ENCODE data around the gene FUT3. TPM values are rescaled to one million over a fixed set of nuclear protein-coding genes. Genes with fewer than 3 reads are reported as not detected.

Gene FUT3
- total RNA-seq, 1 experiment from 2014 or later = not detected

- H3K36me3 ChIP-seq = no peaks in the 10 kb centered on the region
- H3K27me3 ChIP-seq (replicated peaks) = peaks cover 6% of the 10 kb centered on the region; the same call in 1 of the 2 replicates
- no peak overlapping the region for H3K4me3 ChIP-seq
- DNase-seq (ENCODE audit: low read depth in 1 of 2, low spot score in 2 of 2) = no peak
- no peak overlapping the region for H3K27ac ChIP-seq
- no peaks in the 10 kb centered on the region for H3K9me3 ChIP-seq (replicated peaks)
- peaks cover 22% of the 10 kb centered on the region for H3K4me1 ChIP-seq (replicated peaks)
These were observed 49.2 kb downstream of the FUT3 start for GRCh38 chr19:5801796-5802619.

DNA sequence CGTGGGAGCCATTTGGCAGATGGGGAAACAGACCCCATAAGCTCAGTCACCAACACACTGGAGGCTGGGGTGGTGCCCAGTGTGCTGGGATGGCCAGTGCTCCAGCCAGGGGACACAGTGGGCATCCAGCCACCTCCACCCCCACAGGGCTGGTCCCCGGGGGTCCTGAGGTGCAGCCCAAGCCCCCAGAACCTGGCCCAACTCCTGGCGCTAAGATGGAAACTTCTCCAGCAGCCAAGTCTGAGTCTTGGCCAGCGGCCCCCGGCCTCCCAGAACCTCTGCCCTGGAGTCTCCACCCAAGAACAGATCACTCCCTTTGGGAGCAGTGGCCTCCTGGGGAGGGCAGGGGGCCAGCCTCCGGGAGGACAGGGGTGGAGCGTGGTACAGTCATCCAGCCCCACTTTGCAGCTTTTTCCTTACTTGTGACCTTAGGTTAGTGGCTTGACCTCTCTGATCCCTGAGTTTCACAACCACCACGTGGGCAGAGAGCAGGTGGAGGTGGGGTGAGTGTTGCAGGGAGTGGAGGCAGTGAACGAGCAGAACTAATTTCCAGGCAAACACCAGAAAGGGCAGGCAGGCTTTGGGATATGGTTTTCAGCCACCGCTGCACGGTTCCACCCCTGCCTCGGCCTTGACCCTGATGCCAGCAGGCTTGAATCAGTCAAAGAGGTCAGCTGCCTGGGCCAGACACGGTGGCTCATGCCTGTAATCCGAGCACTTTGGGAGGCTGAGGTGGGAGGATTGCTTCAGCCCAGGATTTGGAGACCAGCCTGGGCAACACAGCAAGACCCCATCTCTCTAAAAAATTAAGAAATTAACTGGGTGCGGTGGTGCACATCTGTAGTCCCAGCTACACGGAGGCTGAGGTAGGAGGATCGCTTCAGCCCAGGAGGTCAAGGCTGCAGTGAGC is 50.6 kb downstream of the FUT3 start:
- Histone ChIP-seq H3K4me1 (replicated peaks) (peaks cover 16% of the 10 kb centered on the region), H3K27ac (no peak overlapping the region), H3K4me3 (no peak overlapping the region), H3K9me3 (replicated peaks) (no peaks in the 10 kb centered on the region), H3K27me3 (replicated peaks) (peaks cover 3% of the 10 kb centered on the region; the same call in 1 of the 2 replicates), H3K36me3 (no peaks in the 10 kb centered on the region)
- no peak for DNase-seq (ENCODE audit: low read depth in 1 of 2, low spot score in 2 of 2)

GRCh38 chr19:5799247-5800241 is 51.7 kb downstream of the FUT3 start:
- Histone ChIP-seq H3K4me3 (no peak overlapping the region), H3K4me1 (replicated peaks) (peaks cover 11% of the 10 kb centered on the region), H3K9me3 (replicated peaks) (no peaks in the 10 kb centered on the region), H3K27ac (no peak overlapping the region), H3K36me3 (no peaks in the 10 kb centered on the region), H3K27me3 (replicated peaks) (peaks cover 1% of the 10 kb centered on the region; the same call in 1 of the 2 replicates)
- DNase-seq (ENCODE audit: low read depth in 1 of 2, low spot score in 2 of 2) = no peak

- H3K36me3 ChIP-seq = no peaks in the 10 kb centered on the region
- DNase-seq (ENCODE audit: low read depth in 1 of 2, low spot score in 2 of 2) = no peak
- no peak overlapping the region for H3K27ac ChIP-seq
- no peaks in the 10 kb centered on the region for H3K27me3 ChIP-seq (replicated peaks)
- H3K4me1 ChIP-seq (replicated peaks) = no peaks in the 10 kb centered on the region
- no peak overlapping the region for H3K4me3 ChIP-seq
- no peaks in the 10 kb centered on the region for H3K9me3 ChIP-seq (replicated peaks)
These were observed 53.0 kb downstream of the FUT3 start for GRCh38 chr19:5798244-5798643.

GRCh38 chr19:5795382-5795919 is 55.8 kb downstream of the FUT3 start:
- Histone ChIP-seq H3K4me1 (replicated peaks) (no peaks in the 10 kb centered on the region), H3K36me3 (no peaks in the 10 kb centered on the region; the same call in 1 of the 2 replicates), H3K4me3 (no peak overlapping the region), H3K27me3 (replicated peaks) (no peaks in the 10 kb centered on the region), H3K27ac (no peak overlapping the region), H3K9me3 (replicated peaks) (no peaks in the 10 kb centered on the region)
- DNase-seq (ENCODE audit: low read depth in 1 of 2, low spot score in 2 of 2) = no peak

GRCh38 chr19:5793188-5793587 is 58.1 kb downstream of the FUT3 start:
- no peaks in the 10 kb centered on the region for H3K27me3 ChIP-seq (replicated peaks)
- H3K9me3 ChIP-seq (replicated peaks) = no peaks in the 10 kb centered on the region
- H3K27ac ChIP-seq = no peak overlapping the region
- peaks cover 5% of the 10 kb centered on the region for H3K4me1 ChIP-seq (replicated peaks)
- no peak overlapping the region for H3K4me3 ChIP-seq
- H3K36me3 ChIP-seq = peaks cover 22% of the 10 kb centered on the region
- no peak for DNase-seq (ENCODE audit: low read depth in 1 of 2, low spot score in 2 of 2)

Other genes with a start within 250 kb of the FUT3 start
- 24.1 and 25.8 TPM in 2 replicates for gene SAFB2, start 228.7 kb downstream of the FUT3 start, total RNA-seq (2014; rRNA removed; shearing (Covaris generic))
- 41.0 and 70.9 TPM in 2 replicates for gene SAFB, start 228.4 kb downstream of the FUT3 start, total RNA-seq (2014; rRNA removed; shearing (Covaris generic))
- gene MICOS13, start 170.9 kb downstream of the FUT3 start, total RNA-seq (2014; rRNA removed; shearing (Covaris generic)) = 48.9 and 58.3 TPM in 2 replicates
- 2.1 and 5.2 TPM in 2 replicates for gene HSD11B1L, start 170.4 kb downstream of the FUT3 start, total RNA-seq (2014; rRNA removed; shearing (Covaris generic))
- gene RPL36, start 161.2 kb downstream of the FUT3 start, total RNA-seq (2014; rRNA removed; shearing (Covaris generic)) = 527 and 600 TPM in 2 replicates
- gene LONP1, start 131.3 kb downstream of the FUT3 start, total RNA-seq (2014; rRNA removed; shearing (Covaris generic)) = 95.6 and 116 TPM in 2 replicates
- gene CATSPERD, start 130.8 kb downstream of the FUT3 start, total RNA-seq (2014; rRNA removed; shearing (Covaris generic)) = not detected in 2 replicates
- 0.76 and 2.0 TPM in 2 replicates for gene PRR22, start 66.7 kb downstream of the FUT3 start, total RNA-seq (2014; rRNA removed; shearing (Covaris generic))
- gene DUS3L, start 60.3 kb downstream of the FUT3 start, total RNA-seq (2014; rRNA removed; shearing (Covaris generic)) = 35.6 and 52.5 TPM in 2 replicates
- 17.6 and 32.9 TPM in 2 replicates for gene NRTN, start 46.4 kb downstream of the FUT3 start, total RNA-seq (2014; rRNA removed; shearing (Covaris generic))
- not detected in 2 replicates for gene FUT6, start 11.7 kb downstream of the FUT3 start, total RNA-seq (2014; rRNA removed; shearing (Covaris generic))
- gene FUT5, start 19.1 kb upstream of the FUT3 start, total RNA-seq (2014; rRNA removed; shearing (Covaris generic)) = not detected in 2 replicates
- gene NDUFA11, start 52.3 kb upstream of the FUT3 start, total RNA-seq (2014; rRNA removed; shearing (Covaris generic)) = 385 and 703 TPM in 2 replicates
- gene VMAC, start 53.4 kb upstream of the FUT3 start, total RNA-seq (2014; rRNA removed; shearing (Covaris generic)) = 1.9 and 3.2 TPM in 2 replicates
- gene CAPS, start 62.8 kb upstream of the FUT3 start, total RNA-seq (2014; rRNA removed; shearing (Covaris generic)) = 0.78 and 1.4 TPM in 2 replicates
- gene RANBP3, start 126.7 kb upstream of the FUT3 start, total RNA-seq (2014; rRNA removed; shearing (Covaris generic)) = 81.2 and 88.1 TPM in 2 replicates

Data from SJSA1 (cell line).